ENCODE results near the gene FBXL17. TPM values are rescaled to one million over a fixed set of nuclear protein-coding genes. Genes with fewer than 3 reads are reported as not detected.

Gene FBXL17
- total RNA-seq, 4 donors from 2014 or later: 11.5 to 28.6 (median 19.9) TPM

DNA sequence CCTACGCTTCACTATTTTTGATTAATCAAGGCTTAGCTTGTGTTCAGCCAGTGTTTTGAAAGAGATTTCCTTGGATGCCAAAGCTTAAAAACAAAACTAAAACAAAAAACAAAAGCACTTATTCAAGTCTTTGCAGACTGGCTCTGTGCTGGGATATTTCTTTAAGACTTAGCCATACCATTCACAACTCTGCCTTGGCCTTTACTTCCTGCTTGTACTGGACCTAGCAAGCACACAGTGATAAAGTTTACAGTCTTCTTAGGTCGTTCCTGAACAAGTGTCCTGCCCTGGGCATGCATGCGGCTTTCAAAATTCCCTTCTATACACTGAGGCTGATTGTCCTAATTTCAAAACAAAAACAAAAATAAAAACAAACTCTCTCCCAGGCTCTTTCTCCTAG, 20.7 kb downstream of the FBXL17 start:
- no peak for DNase-seq
- H3K4me3 ChIP-seq: no peak overlapping the region
- intact Hi-C loops (cut with DNase I; ENCODE audit: low total_unique reads): no loop called here
- H3K4me1 ChIP-seq: no peaks in the 10 kb centered on the region
- H3K27ac ChIP-seq: no peak overlapping the region
- no peaks in the 10 kb centered on the region for H3K36me3 ChIP-seq
- no peaks in the 10 kb centered on the region for H3K27me3 ChIP-seq
- no peaks in the 10 kb centered on the region for H3K9me3 ChIP-seq
- TF ChIP-seq, protein P1, sequence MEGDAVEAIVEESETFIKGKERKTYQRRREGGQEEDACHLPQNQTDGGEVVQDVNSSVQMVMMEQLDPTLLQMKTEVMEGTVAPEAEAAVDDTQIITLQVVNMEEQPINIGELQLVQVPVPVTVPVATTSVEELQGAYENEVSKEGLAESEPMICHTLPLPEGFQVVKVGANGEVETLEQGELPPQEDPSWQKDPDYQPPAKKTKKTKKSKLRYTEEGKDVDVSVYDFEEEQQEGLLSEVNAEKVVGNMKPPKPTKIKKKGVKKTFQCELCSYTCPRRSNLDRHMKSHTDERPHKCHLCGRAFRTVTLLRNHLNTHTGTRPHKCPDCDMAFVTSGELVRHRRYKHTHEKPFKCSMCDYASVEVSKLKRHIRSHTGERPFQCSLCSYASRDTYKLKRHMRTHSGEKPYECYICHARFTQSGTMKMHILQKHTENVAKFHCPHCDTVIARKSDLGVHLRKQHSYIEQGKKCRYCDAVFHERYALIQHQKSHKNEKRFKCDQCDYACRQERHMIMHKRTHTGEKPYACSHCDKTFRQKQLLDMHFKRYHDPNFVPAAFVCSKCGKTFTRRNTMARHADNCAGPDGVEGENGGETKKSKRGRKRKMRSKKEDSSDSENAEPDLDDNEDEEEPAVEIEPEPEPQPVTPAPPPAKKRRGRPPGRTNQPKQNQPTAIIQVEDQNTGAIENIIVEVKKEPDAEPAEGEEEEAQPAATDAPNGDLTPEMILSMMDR (IDR thresholded peaks at IDR 0.05): no peak
- TF ChIP-seq POLR2A (IDR thresholded peaks at IDR 0.05): no peak

DNA sequence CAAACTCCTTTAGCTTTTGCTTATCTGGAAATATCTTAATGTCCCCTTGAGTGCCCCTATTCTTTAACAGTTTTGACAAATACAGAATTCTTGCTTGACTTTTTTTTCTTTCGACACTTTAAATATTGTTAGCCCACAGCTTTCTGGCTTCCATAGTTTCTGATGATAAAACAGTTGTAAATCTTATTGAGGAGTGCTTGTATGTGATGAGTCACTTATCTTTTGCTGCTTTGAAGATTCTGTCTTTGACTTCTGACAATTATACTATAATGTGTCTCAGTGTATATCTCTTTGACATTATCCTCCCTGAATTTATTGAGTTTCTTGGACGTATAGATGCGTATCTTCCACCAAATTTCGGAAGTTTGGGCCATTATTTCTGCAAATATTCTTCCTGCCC, 21.6 kb downstream of the FBXL17 start:
- intact Hi-C loops (cut with DNase I; ENCODE audit: low total_unique reads): no loop called here
- no peaks in the 10 kb centered on the region for H3K36me3 ChIP-seq
- DNase-seq: no peak
- no peak for TF ChIP-seq POLR2A (IDR thresholded peaks at IDR 0.05)
- TF ChIP-seq, protein P1 (IDR thresholded peaks at IDR 0.05): no peak
- H3K27me3 ChIP-seq: no peaks in the 10 kb centered on the region
- no peaks in the 10 kb centered on the region for H3K4me1 ChIP-seq
- no peak overlapping the region for H3K27ac ChIP-seq
- no peaks in the 10 kb centered on the region for H3K9me3 ChIP-seq
- no peak overlapping the region for H3K4me3 ChIP-seq

DNA sequence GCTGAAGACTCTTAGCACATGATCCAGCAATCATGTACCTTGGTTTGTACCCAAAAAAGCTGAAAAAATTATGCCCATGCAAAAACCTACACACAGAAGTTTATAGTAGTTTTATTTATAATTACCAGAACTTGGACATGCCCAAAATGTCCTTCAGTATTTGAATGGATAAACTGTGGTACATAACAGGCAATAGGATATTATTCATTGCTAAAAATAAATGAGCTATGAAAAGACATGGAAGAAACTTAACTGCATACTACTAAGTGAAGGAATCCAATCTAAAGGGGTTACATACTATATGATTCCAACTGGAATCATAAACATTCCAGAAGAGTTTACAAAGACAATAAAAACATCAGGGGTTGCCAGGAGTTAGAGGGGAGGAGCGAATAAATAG, 25.6 kb downstream of the FBXL17 start:
- no peak for TF ChIP-seq POLR2A (IDR thresholded peaks at IDR 0.05)
- TF ChIP-seq, protein P1 (IDR thresholded peaks at IDR 0.05): no peak
- Histone ChIP-seq H3K27me3 (no peaks in the 10 kb centered on the region), H3K9me3 (no peaks in the 10 kb centered on the region), H3K27ac (no peak overlapping the region), H3K4me3 (no peak overlapping the region), H3K36me3 (no peaks in the 10 kb centered on the region), H3K4me1 (no peaks in the 10 kb centered on the region)
- DNase-seq: no peak
- intact Hi-C loops (cut with DNase I; ENCODE audit: low total_unique reads): no loop called here

DNA sequence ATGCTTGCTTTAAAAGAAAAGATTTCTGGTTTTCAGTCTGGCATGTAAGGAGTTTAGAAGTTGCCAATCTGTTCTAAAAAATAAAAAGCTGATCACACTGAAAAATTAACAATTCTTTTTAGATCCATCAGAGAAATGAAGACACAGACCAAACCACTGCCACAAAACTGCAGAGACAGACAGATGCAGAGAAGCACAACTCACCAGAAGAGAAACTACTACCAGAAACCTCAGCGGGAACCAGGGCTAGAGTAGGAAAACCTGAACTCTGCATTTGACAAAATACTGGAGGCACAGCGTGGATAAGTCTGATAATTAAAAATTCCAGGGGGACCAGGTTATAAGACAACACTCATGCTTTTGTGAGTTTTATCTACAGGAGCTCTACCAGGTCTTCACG, 28.8 kb downstream of the FBXL17 start:
- intact Hi-C loops (cut with DNase I; ENCODE audit: low total_unique reads): no loop called here
- Histone ChIP-seq H3K36me3 (no peaks in the 10 kb centered on the region), H3K9me3 (no peaks in the 10 kb centered on the region), H3K4me3 (no peak overlapping the region), H3K4me1 (no peaks in the 10 kb centered on the region), H3K27ac (no peak overlapping the region), H3K27me3 (no peaks in the 10 kb centered on the region)
- DNase-seq: no peak
- TF ChIP-seq, protein P1 (IDR thresholded peaks at IDR 0.05): no peak
- TF ChIP-seq POLR2A (IDR thresholded peaks at IDR 0.05): no peak

DNA sequence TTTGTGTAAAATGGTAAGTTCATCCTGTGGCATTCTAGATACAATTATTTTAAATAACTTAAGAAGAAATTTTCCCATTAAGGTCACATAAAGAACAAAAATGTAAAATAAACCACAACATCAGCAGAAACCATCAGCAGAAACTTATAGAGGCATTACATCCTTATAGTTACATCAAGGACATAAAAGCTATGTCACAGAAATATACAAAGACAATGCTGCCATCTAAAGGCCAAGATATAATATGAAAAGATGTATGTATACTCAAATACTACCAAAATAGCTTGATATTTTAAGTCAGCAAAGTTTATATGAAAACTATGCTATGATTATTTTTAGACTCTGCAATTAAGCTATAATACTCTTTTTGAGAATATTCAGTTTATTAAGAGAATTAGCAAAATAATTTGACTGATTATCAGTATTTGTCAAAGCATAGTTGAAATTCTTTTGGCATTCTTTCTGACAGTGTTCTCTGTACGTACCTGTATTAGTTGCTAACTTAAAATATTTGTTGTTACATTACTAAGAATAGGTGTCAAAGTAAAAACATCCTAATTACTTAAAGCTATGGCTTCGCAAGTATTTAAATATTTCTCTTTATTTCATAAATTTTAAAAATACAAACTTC, 36.2 kb downstream of the FBXL17 start:
- Histone ChIP-seq H3K27ac (no peak overlapping the region), H3K36me3 (no peaks in the 10 kb centered on the region), H3K4me3 (no peak overlapping the region), H3K9me3 (no peaks in the 10 kb centered on the region), H3K4me1 (no peaks in the 10 kb centered on the region), H3K27me3 (no peaks in the 10 kb centered on the region)
- no peak for TF ChIP-seq POLR2A (IDR thresholded peaks at IDR 0.05)
- TF ChIP-seq, protein P1 (IDR thresholded peaks at IDR 0.05): peak in 3 of 4 experiments; percentile 17 to 34 (median 34)
- intact Hi-C loops (cut with DNase I; ENCODE audit: low total_unique reads): no loop called here
- DNase-seq: no peak
